Endothelial cell of umbilical vein (primary cell): ENCODE data around the gene DOK1. TPM values are rescaled to one million over a fixed set of nuclear protein-coding genes. Genes with fewer than 3 reads are reported as not detected.

Experiments
- BruUV-seq: library from RNA; stranded (reverse); fragments of 400-500 nt; replicated peaks from 2 replicates; lab custom pipeline; 2021; lab: Mats Ljungman, UMichigan
- CTCF ChIA-PET: fragments of 300-600, 350-600 bp; sonication (Branson Sonifier 250); formaldehyde crosslinking; loops from one replicate; lab custom pipeline; 2021; ENCODE audit warnings: antibody characterized with exemption, inconsistent platforms; lab: Charles Lee
- POLR2A ChIA-PET: fragments of 300-600, 350-600 bp; sonication (Branson Sonifier 250); formaldehyde crosslinking; loops from one replicate; lab custom pipeline; 2021; ENCODE audit warnings: antibody characterized with exemption, inconsistent platforms; lab: Charles Lee
- DNase-seq: peaks from one replicate; pipeline ENCODE4 v3.0.0-alpha.2; 2011; ENCODE audit warnings: low read depth, low spot score
- FAIRE-seq: peaks from 2 replicates; lab custom pipeline; 2011; peaks lifted over from hg19 to GRCh38; lab: Jason Lieb, UNC
- H2AFZ ChIP-seq: 2 replicates; pipeline ENCODE4 v1.6.0; 2012; ENCODE audit warnings: low read depth, low read length, control low read depth, inconsistent platforms
- H3K27ac ChIP-seq: 2 replicates; pipeline ENCODE4 v1.5.1; 2011; ENCODE audit warnings: low read depth, mild to moderate bottlenecking, control low read depth, low read length, moderate library complexity; ENCODE audit not compliant: insufficient read depth
- H3K27me3 ChIP-seq, 2 experiments: 2 replicates each; pipeline versions ENCODE4 v1.6.0 to v1.6.1; 2011; ENCODE audit warnings: low read length in 2 of 2, mixed read lengths in 1 of 2; ENCODE audit not compliant: control insufficient read depth in 2 of 2, insufficient read depth in 2 of 2
- H3K36me3 ChIP-seq, 2 experiments: 2 replicates in 1 of 2; 3 replicates in 1 of 2; pipeline ENCODE4 v1.5.1; 2011; ENCODE audit warnings: low read length in 2 of 2, mild to moderate bottlenecking in 1 of 2, moderate library complexity in 1 of 2; ENCODE audit not compliant: control insufficient read depth in 2 of 2, insufficient read depth in 2 of 2; ENCODE audit errors: extremely low read depth in 1 of 2
- H3K4me1 ChIP-seq: 3 replicates; pipeline ENCODE4 v1.5.1; 2011; ENCODE audit warnings: mild to moderate bottlenecking, low read length; ENCODE audit not compliant: control insufficient read depth, insufficient read depth; ENCODE audit errors: extremely low read depth
- H3K4me2 ChIP-seq: 2 replicates; pipeline ENCODE4 v1.6.1; 2011; ENCODE audit warnings: low read length, control low read depth, mixed read lengths; ENCODE audit not compliant: insufficient read depth
- H3K4me3 ChIP-seq, 3 experiments: fragments of 200-600 bp in 1 of 3; sonication (generic), shearing (Covaris generic) in 1 of 3; replicated peaks in 1 of 3; 2 replicates each; pipeline ENCODE4 v1.5.1; 2011 to 2016; ENCODE audit warnings: control low read depth in 3 of 3, low read length in 3 of 3, mild to moderate bottlenecking in 2 of 3, inconsistent platforms in 1 of 3, low read depth in 1 of 3, moderate library complexity in 1 of 3; ENCODE audit not compliant: insufficient read depth in 1 of 3
- H3K79me2 ChIP-seq: 2 replicates; pipeline ENCODE4 v1.6.0; 2012; ENCODE audit warnings: low read length, inconsistent platforms; ENCODE audit not compliant: control insufficient read depth, insufficient read depth
- H3K9ac ChIP-seq: replicated peaks from 2 replicates; pipeline ENCODE3; 2011; ENCODE audit warnings: low read length, control low read depth; ENCODE audit not compliant: insufficient read depth; ENCODE audit errors: extremely low read depth
- H3K9me1 ChIP-seq: replicated peaks from 3 replicates; pipeline ENCODE4 v1.6.0; 2011; ENCODE audit warnings: mild to moderate bottlenecking, low read length; ENCODE audit not compliant: control insufficient read depth, insufficient read depth; ENCODE audit errors: extremely low read depth
- H3K9me3 ChIP-seq: replicated peaks from 2 replicates; pipeline ENCODE4 v1.5.1; 2012; ENCODE audit warnings: low read length, inconsistent platforms; ENCODE audit not compliant: control insufficient read depth, insufficient read depth
- H4K20me1 ChIP-seq: replicated peaks from 2 replicates; pipeline ENCODE3; 2011; ENCODE audit warnings: mild to moderate bottlenecking, low read length; ENCODE audit not compliant: control insufficient read depth, insufficient read depth; ENCODE audit errors: extremely low read depth
- CTCF ChIP-seq, 2 donors: IDR thresholded peaks; 1 replicate in 1 of 2; 2 replicates in 1 of 2; pipeline ENCODE4 v1.5.1; 2011; ENCODE audit warnings: low read length in 2 of 2, mild to moderate bottlenecking in 2 of 2, moderate library complexity in 2 of 2, control low read depth in 1 of 2, inconsistent platforms in 1 of 2, low read depth in 1 of 2; ENCODE audit not compliant: insufficient read depth in 1 of 2; ENCODE audit errors: extremely low read depth in 1 of 2
- EZH2 ChIP-seq: IDR thresholded peaks from 2 replicates; pipeline ENCODE4 v1.6.1; 2012; ENCODE audit warnings: borderline replicate concordance, low read depth, mild to moderate bottlenecking, moderate library complexity, low read length, inconsistent platforms; ENCODE audit not compliant: severe bottlenecking
- FOS ChIP-seq: IDR thresholded peaks from 2 replicates; pipeline ENCODE4 v1.6.1; 2011; ENCODE audit warnings: mild to moderate bottlenecking, low read length, moderate library complexity, borderline replicate concordance; ENCODE audit not compliant: insufficient read depth
- GATA2 ChIP-seq: IDR thresholded peaks from 2 replicates; pipeline ENCODE4 v1.7.0; 2011; ENCODE audit warnings: low read depth, mild to moderate bottlenecking, moderate library complexity, mixed read lengths, low read length; ENCODE audit not compliant: insufficient read length, insufficient read depth
- JUN ChIP-seq: IDR thresholded peaks from 2 replicates; pipeline ENCODE4 v1.6.1; 2011; ENCODE audit warnings: borderline replicate concordance, low read depth; ENCODE audit not compliant: insufficient read length, insufficient read depth
- MAX ChIP-seq: IDR thresholded peaks from 2 replicates; pipeline ENCODE4 v1.6.1; 2011; ENCODE audit not compliant: insufficient read depth, insufficient read length
- MYC ChIP-seq: IDR thresholded peaks from one replicate; pipeline ENCODE4 v1.6.1; 2011; ENCODE audit warnings: mild to moderate bottlenecking, low read depth, low read length
- POLR2A ChIP-seq: IDR thresholded peaks from 2 replicates; pipeline ENCODE4 v1.6.1; 2012; ENCODE audit warnings: low read depth, mild to moderate bottlenecking, control low read depth, low read length
- POLR2AphosphoS5 ChIP-seq: IDR thresholded peaks from 2 replicates; pipeline ENCODE4 v1.6.1; 2012; ENCODE audit warnings: low read depth, mild to moderate bottlenecking, control low read depth, low read length, moderate library complexity; ENCODE audit not compliant: insufficient read depth
- dilution Hi-C: fragments of 300-500 bp; cut with MboI; formaldehyde crosslinking; loops from one replicate; pipeline ENCODE4 v1.15.0; 2019; ENCODE audit warnings: low sequenced_read_pairs; ENCODE audit not compliant: extremely low pct_ligation_motif_present
- intact Hi-C: fragments of 100-400 bp; cut with micrococcal nuclease; formaldehyde crosslinking; loops from one replicate; pipeline ENCODE4 v1.10.0; 2022
- polyA plus RNA-seq, 4 experiments: library from polyadenylated mRNA; depleted of rRNA in 3 of 4; stranded (reverse) in 3 of 4; unstranded in 1 of 4; fragments of >200 nt; gene quantifications; 2 replicates each; pipeline versions ENCODE4 v1.2.1 to v1.2.3, GENCODE V29; 2011 to 2012; ENCODE audit warnings: missing spikeins in 1 of 4
- total RNA-seq: library from RNA; stranded (reverse); gene quantifications from 2 replicates; pipeline ENCODE4 v1.2.3, GENCODE V29; 2021

The DOK1 gene
- total and polyA plus RNA-seq, 2 donors (not counting 3 experiments of a cell fraction or from before 2014, with no cell fraction given) = 10.4 to 12.7 TPM

- POLR2A ChIA-PET = no interaction called here
- intact Hi-C loops (no loop called here), dilution Hi-C loops (no loop called here)
- BruUV-seq = no TSS peak
- Histone ChIP-seq H3K4me1 (no peaks in the 10 kb centered on the region), H3K36me3 (no peaks in the 10 kb centered on the region), H3K9ac (no peak overlapping the region), H3K79me2 (no peaks in the 10 kb centered on the region), H3K27ac (no peak overlapping the region), H4K20me1 (no peaks in the 10 kb centered on the region), H3K9me1 (no peaks in the 10 kb centered on the region), H2AFZ (no peak overlapping the region), H3K4me2 (no peak overlapping the region), H3K4me3 (no peak overlapping the region), H3K9me3 (no peaks in the 10 kb centered on the region), H3K27me3 (peaks cover 10 to 11% of the 10 kb centered on the region in 2 experiments)
- no peak for FAIRE-seq
- TF ChIP-seq FOS (no peak), GATA2 (no peak), MAX (no peak), JUN (no peak), POLR2AphosphoS5 (no peak), MYC (no peak), POLR2A (no peak), CTCF (IDR thresholded peaks at IDR 0.05; ENCODE audit: extremely low read depth in 1 of 2, insufficient read depth in 1 of 2, low read depth in 1 of 2, low read length in 2 of 2) (no peak), EZH2 (no peak)
- DNase-seq = no peak
- CTCF ChIA-PET = interaction anchor here (1.1 to 1.8 kb wide), 4 partner anchors 8 to 334 kb away, joined by 3 to 6 read pairs (median 3); no protein-coding TSS in a partner anchor
These were observed 29.6 kb downstream of the DOK1 start for GRCh38 chr2:74584088-74584645.
